ENCODE measurements around the gene FOS.

The FOS gene

GRCh38 chr14:75250800-75251199 is 27.8 kb upstream of the FOS start:
- no peak for DNase-seq (ENCODE audit: low read depth)

- no peak for DNase-seq (ENCODE audit: low read depth)
These were observed 26.3 kb upstream of the FOS start for GRCh38 chr14:75252254-75252837.

GRCh38 chr14:75254381-75254822 is 24.2 kb upstream of the FOS start:
- DNase-seq (ENCODE audit: low read depth): no peak

GRCh38 chr14:75254901-75255584 is 23.6 kb upstream of the FOS start:
- DNase-seq (ENCODE audit: low read depth): no peak

GRCh38 chr14:75258079-75258802 is 20.4 kb upstream of the FOS start:
- DNase-seq (ENCODE audit: low read depth): no peak

- DNase-seq (ENCODE audit: low read depth): peak; percentile 99
These were observed 19.7 kb upstream of the FOS start for GRCh38 chr14:75258803-75259509.

- no peak for DNase-seq (ENCODE audit: low read depth)
These were observed 19.1 kb upstream of the FOS start for GRCh38 chr14:75259510-75259855.

- DNase-seq (ENCODE audit: low read depth): no peak
These were observed 18.4 kb upstream of the FOS start for GRCh38 chr14:75260025-75260763.

GRCh38 chr14:75261820-75262219 is 16.8 kb upstream of the FOS start:
- DNase-seq (ENCODE audit: low read depth): no peak

- DNase-seq (ENCODE audit: low read depth): no peak
These were observed 16.0 kb upstream of the FOS start for GRCh38 chr14:75262641-75263040.

GRCh38 chr14:75264036-75264435 is 14.6 kb upstream of the FOS start:
- no peak for DNase-seq (ENCODE audit: low read depth)

GRCh38 chr14:75267141-75267721 is 11.4 kb upstream of the FOS start:
- DNase-seq (ENCODE audit: low read depth): no peak

- no peak for DNase-seq (ENCODE audit: low read depth)
These were observed 9.7 kb upstream of the FOS start for GRCh38 chr14:75268633-75269550.

- no peak for DNase-seq (ENCODE audit: low read depth)
These were observed 7.1 kb upstream of the FOS start for GRCh38 chr14:75271514-75271913.

GRCh38 chr14:75273272-75274049 is 5.2 kb upstream of the FOS start:
- DNase-seq (ENCODE audit: low read depth): no peak

GRCh38 chr14:75274050-75274898 is 4.4 kb upstream of the FOS start:
- no peak for DNase-seq (ENCODE audit: low read depth)

- no peak for DNase-seq (ENCODE audit: low read depth)
These were observed 3.6 kb upstream of the FOS start for GRCh38 chr14:75274899-75275569.

- DNase-seq (ENCODE audit: low read depth): no peak
These were observed 3.0 kb upstream of the FOS start for GRCh38 chr14:75275598-75275997.
